ENCODE measurements around the gene TUSC1. TPM values are rescaled to one million over a fixed set of nuclear protein-coding genes. Genes with fewer than 3 reads are reported as not detected.
"Not testable (repeated sequence)": the region's sequence is repeated elsewhere in the genome, so short reads cannot be mapped to it uniquely, and the experiment has no call there.

The TUSC1 gene
- under 1 TPM; 0.59 to 0.79 TPM for total RNA-seq

DNA sequence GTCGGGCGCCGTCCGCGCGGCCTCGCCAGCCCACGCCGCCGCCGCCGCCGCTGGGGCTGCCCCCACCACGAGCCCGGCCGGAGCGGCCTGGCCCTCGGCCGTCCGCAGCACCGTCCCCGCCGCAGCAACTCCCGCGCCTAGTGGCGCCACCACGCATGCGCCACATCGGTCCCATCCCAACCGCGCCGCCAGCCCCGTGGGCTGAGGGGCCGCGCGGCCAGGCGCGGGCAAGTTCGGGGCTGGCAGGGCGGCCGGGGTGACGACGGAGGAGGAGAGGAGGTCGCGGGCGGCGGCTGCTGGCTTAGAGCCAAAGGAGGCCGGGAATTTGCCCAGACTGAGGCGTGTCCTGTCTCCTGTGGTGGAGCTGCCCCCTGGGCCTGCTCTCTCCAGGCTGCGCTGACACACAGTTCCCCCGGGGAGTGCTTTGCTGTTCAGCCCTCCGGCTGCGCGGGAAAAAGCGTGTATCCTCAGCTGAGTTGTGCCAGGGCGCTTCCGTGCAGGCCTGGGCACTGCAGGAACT lies at the start of gene TUSC1:
Gene TUSC1 (minus strand): TSS at position 298 of the 520 bp plus-strand sequence. CDS start 132 bp downstream, at position 166.
- Mint-ChIP-seq H3K9me3 (ENCODE audit: low read depth) (peaks cover 3% of the 10 kb centered on the region), H3K27me3 (peaks cover 20% of the 10 kb centered on the region), H3K4me3 (peak within 1 kb of the TSS; percentile 49), H3K36me3 (ENCODE audit: low read depth) (no peaks in the 10 kb centered on the region), H3K27ac (no peak within 1 kb of the TSS), H3K4me1 (no peaks in the 10 kb centered on the region)
- peak; percentile 44 for DNase-seq
- ChIA-PET POLR2A (no interaction called here), CTCF (no interaction called here)
- intact Hi-C loops (cut with DNase I, micrococcal nuclease): no loop called here
- ATAC-seq: peak; percentile 67

- ChIA-PET POLR2A (no interaction called here), CTCF (interaction anchor here (0.7 kb wide), 1 partner anchor 601 kb away, joined by 3 read pairs; no protein-coding TSS in a partner anchor)
- Mint-ChIP-seq H3K27me3 (no peaks in the 10 kb centered on the region), H3K4me3 (no peak overlapping the region), H3K4me1 (no peaks in the 10 kb centered on the region), H3K27ac (no peak overlapping the region), H3K9me3 (ENCODE audit: low read depth) (peaks cover 9% of the 10 kb centered on the region), H3K36me3 (ENCODE audit: low read depth) (no peaks in the 10 kb centered on the region)
- intact Hi-C loops (cut with DNase I, micrococcal nuclease): no loop called here
- ATAC-seq (no peak), DNase-seq (no peak)
These were observed 48.7 kb upstream of the TUSC1 start for GRCh38 chr9:25726871-25727410.

GRCh38 chr9:25724424-25724823 lies 46.2 kb upstream of the TUSC1 start:
- CTCF ChIA-PET: interaction anchor here (1.2 kb wide), 1 partner anchor 9 kb away, joined by 3 read pairs; no protein-coding TSS in a partner anchor
- POLR2A ChIA-PET: no interaction called here
- ATAC-seq: no peak
- intact Hi-C loops (cut with DNase I, micrococcal nuclease): no loop called here
- H3K4me3 Mint-ChIP-seq: no peak overlapping the region
- DNase-seq: no peak
- H3K36me3 Mint-ChIP-seq (ENCODE audit: low read depth): no peaks in the 10 kb centered on the region
- peaks cover 5% of the 10 kb centered on the region for H3K9me3 Mint-ChIP-seq (ENCODE audit: low read depth)
- no peak overlapping the region for H3K27ac Mint-ChIP-seq
- no peaks in the 10 kb centered on the region for H3K27me3 Mint-ChIP-seq
- H3K4me1 Mint-ChIP-seq: no peaks in the 10 kb centered on the region

DNA sequence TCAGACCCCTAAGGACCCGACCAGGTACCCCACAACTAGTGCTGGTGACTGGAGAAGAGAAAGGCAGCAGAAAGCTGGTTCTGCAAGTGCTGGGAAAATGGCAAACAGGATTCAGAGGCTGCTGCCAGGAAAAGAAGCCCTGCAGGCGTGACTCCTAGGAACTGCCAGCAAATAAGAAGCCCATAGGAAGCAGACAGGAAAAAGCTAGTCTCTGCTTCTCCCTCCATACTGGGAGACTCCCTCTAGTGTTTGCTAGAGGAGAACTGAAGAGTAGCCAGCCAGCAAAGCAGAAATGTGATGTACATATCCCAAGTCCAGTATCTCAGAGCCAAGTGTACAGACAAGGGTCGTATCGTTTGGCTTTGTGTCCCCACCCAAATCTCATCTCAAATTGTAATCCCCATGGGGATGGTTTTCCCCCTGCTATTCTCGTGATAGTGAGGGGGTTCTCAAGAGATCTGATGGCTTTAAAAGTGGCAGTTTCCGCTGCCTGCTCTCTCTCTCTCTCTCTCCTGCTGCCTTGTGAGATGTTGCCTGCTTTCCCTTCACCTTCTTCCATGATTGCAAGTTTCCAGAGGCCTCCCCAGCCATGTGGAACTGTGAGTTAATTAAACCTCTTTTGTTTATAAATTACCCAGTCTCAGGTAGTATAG lies 38.1 kb upstream of the TUSC1 start:
- DNase-seq: no peak
- CTCF ChIA-PET: interaction anchor here (0.7 to 1.0 kb wide), 2 partner anchors 8 to 20 kb away, joined by 3 read pairs; no protein-coding TSS in a partner anchor
- no peak overlapping the region for H3K4me3 Mint-ChIP-seq
- no peaks in the 10 kb centered on the region for H3K27me3 Mint-ChIP-seq
- H3K4me1 Mint-ChIP-seq: no peaks in the 10 kb centered on the region
- ATAC-seq: no peak
- intact Hi-C loops (cut with DNase I, micrococcal nuclease): no loop called here
- H3K36me3 Mint-ChIP-seq (ENCODE audit: low read depth): no peaks in the 10 kb centered on the region
- peaks cover 6% of the 10 kb centered on the region for H3K9me3 Mint-ChIP-seq (ENCODE audit: low read depth)
- POLR2A ChIA-PET: no interaction called here
- H3K27ac Mint-ChIP-seq: no peak overlapping the region

DNA sequence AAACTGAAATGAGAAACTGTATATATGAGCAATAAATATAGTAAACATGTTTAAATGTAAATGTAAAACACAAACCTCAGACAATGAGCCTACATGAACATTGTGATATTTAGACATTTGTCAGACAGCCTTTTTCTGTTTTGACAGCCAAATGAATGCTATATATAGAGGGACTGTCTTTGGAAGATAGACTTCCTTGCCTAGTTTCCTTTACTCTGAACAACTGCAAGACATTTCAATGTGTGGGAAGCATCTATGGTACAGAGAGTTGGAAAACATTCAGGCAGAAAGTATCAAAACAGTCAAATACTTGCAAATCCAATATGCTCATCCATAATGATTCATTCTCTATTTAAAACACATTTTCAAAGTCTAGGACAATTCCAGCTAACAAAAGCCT lies 31.7 kb upstream of the TUSC1 start:
- no peak for ATAC-seq
- H3K4me1 Mint-ChIP-seq: no peaks in the 10 kb centered on the region
- H3K4me3 Mint-ChIP-seq: no peak overlapping the region
- POLR2A ChIA-PET: no interaction called here
- DNase-seq: no peak
- intact Hi-C loops (cut with DNase I, micrococcal nuclease): no loop called here
- no peaks in the 10 kb centered on the region for H3K9me3 Mint-ChIP-seq (ENCODE audit: low read depth)
- CTCF ChIA-PET: no interaction called here
- no peaks in the 10 kb centered on the region for H3K27me3 Mint-ChIP-seq
- H3K36me3 Mint-ChIP-seq (ENCODE audit: low read depth): no peaks in the 10 kb centered on the region
- no peak overlapping the region for H3K27ac Mint-ChIP-seq

DNA sequence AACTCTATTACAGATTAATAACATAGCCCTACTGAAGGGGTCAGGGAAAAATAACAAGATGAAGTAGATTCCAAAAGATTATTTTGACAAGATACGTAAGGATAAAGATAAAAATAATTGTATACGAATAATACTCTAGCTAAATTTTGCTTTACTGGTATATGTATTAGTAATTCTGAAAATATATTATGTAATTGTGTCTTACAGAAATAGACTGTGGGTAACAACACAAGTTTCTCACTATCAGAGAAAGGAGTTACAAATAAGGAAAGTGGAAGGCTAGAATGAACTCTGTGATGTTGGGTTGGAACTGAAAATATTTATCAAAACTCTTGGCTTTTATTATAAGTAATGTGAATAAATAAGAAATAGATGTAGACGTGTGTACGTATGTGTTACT lies 26.6 kb upstream of the TUSC1 start:
- Mint-ChIP-seq H3K27me3 (no peaks in the 10 kb centered on the region), H3K9me3 (ENCODE audit: low read depth) (no peaks in the 10 kb centered on the region), H3K27ac (no peak overlapping the region), H3K4me1 (no peaks in the 10 kb centered on the region), H3K36me3 (ENCODE audit: low read depth) (no peaks in the 10 kb centered on the region), H3K4me3 (no peak overlapping the region)
- intact Hi-C loops (cut with DNase I, micrococcal nuclease): no loop called here
- no peak for DNase-seq
- POLR2A ChIA-PET: no interaction called here
- ATAC-seq: no peak
- CTCF ChIA-PET: no interaction called here

- H3K27me3 Mint-ChIP-seq: no peaks in the 10 kb centered on the region
- ChIA-PET CTCF (no interaction called here), POLR2A (no interaction called here)
- ATAC-seq (no peak), DNase-seq (no peak)
- intact Hi-C loops (cut with DNase I, micrococcal nuclease): no loop called here
- no peaks in the 10 kb centered on the region for H3K4me1 Mint-ChIP-seq
- H3K9me3 Mint-ChIP-seq (ENCODE audit: low read depth): no peaks in the 10 kb centered on the region
- H3K36me3 Mint-ChIP-seq (ENCODE audit: low read depth): no peaks in the 10 kb centered on the region
- H3K27ac Mint-ChIP-seq: no peak overlapping the region
- H3K4me3 Mint-ChIP-seq: no peak overlapping the region
These were observed 25.6 kb upstream of the TUSC1 start for GRCh38 chr9:25703701-25704357.

DNA sequence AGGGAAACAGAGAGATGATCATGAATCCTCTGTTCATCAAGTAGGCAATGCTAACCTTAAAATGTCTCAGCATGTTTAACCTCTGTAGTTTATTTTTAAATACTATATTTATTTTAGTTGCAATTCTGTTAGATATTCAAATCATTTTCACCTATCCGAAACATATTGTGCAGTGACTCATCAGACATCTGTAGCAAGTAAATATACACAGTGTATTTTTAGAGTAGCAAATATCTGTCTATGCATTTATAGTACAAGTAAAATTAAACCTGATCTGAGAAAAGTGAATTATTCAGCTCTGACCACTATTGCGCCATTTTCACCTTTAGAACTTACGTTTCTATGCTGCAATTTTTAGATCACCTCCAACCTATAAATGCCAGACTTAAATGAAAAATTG lies 24.3 kb upstream of the TUSC1 start:
- intact Hi-C loops (cut with DNase I, micrococcal nuclease): no loop called here
- H3K4me3 Mint-ChIP-seq: no peak overlapping the region
- ChIA-PET CTCF (no interaction called here), POLR2A (no interaction called here)
- no peak for DNase-seq
- H3K9me3 Mint-ChIP-seq (ENCODE audit: low read depth): no peaks in the 10 kb centered on the region
- no peak for ATAC-seq
- no peaks in the 10 kb centered on the region for H3K27me3 Mint-ChIP-seq
- no peaks in the 10 kb centered on the region for H3K4me1 Mint-ChIP-seq
- H3K36me3 Mint-ChIP-seq (ENCODE audit: low read depth): no peaks in the 10 kb centered on the region
- no peak overlapping the region for H3K27ac Mint-ChIP-seq

DNA sequence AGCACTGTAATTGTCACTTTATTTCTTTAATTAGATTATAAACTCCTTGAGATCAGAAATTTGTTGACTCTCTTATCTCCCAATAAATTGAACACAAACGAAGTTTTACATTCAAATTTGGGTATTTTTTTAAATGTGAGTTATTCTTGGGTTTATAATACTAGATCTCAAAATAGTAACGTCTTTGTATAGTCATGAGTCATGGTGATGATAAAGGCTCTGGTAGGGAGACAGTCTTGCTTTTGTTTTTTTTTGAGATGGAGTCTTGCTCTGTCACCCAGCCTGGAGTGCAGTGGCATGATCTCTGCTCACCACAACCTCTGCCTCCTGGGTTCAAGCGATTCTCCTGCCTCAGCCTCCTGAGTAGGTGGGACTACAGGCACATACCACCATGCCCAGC lies 22.7 kb upstream of the TUSC1 start:
- ATAC-seq; H3K9me3 Mint-ChIP-seq (ENCODE audit: low read depth); H3K27ac Mint-ChIP-seq; intact Hi-C loops (cut with DNase I, micrococcal nuclease); H3K4me1 Mint-ChIP-seq; DNase-seq; H3K27me3 Mint-ChIP-seq; H3K4me3 Mint-ChIP-seq; POLR2A ChIA-PET; H3K36me3 Mint-ChIP-seq (ENCODE audit: low read depth); CTCF ChIA-PET: not testable (repeated sequence)

DNA sequence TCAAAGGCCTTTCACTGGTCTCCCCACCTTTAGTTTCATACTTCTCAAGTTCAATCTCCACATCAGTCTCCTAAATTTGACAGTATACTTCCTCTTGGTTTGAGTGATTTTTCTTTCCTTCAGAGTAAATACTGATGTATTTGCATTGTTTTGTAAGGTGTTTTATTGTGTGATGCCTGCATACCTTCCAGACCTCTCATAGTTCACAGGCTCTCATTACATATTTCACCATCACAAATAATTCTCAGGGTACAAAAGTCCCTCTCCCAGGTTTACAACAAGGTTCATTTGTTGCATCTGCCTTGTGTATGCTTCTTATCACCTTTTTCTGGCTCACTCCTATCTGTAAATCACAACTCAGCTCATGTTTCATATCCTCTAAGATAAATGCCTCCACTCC lies 22.2 kb upstream of the TUSC1 start:
- H3K27me3 Mint-ChIP-seq: no peaks in the 10 kb centered on the region
- no peak for ATAC-seq
- no peaks in the 10 kb centered on the region for H3K4me1 Mint-ChIP-seq
- intact Hi-C loops (cut with DNase I, micrococcal nuclease): no loop called here
- H3K27ac Mint-ChIP-seq: no peak overlapping the region
- H3K36me3 Mint-ChIP-seq (ENCODE audit: low read depth): no peaks in the 10 kb centered on the region
- no peak for DNase-seq
- ChIA-PET CTCF (no interaction called here), POLR2A (no interaction called here)
- peaks cover 5% of the 10 kb centered on the region for H3K9me3 Mint-ChIP-seq (ENCODE audit: low read depth)
- no peak overlapping the region for H3K4me3 Mint-ChIP-seq

- POLR2A ChIA-PET: no interaction called here
- intact Hi-C loops (cut with DNase I, micrococcal nuclease): no loop called here
These were observed 13.5 kb upstream of the TUSC1 start for GRCh38 chr9:25691786-25692185.

GRCh38 chr9:25684321-25684720 lies 6.1 kb upstream of the TUSC1 start:
- DNase-seq (no peak), ATAC-seq (no peak)
- intact Hi-C loops (cut with DNase I, micrococcal nuclease): no loop called here
- no peaks in the 10 kb centered on the region for H3K4me1 Mint-ChIP-seq
- CTCF ChIA-PET: no interaction called here
- POLR2A ChIA-PET: no interaction called here
- peaks cover 3% of the 10 kb centered on the region for H3K9me3 Mint-ChIP-seq (ENCODE audit: low read depth)
- H3K4me3 Mint-ChIP-seq: no peak overlapping the region
- peaks cover 2% of the 10 kb centered on the region for H3K27me3 Mint-ChIP-seq
- no peaks in the 10 kb centered on the region for H3K36me3 Mint-ChIP-seq (ENCODE audit: low read depth)
- H3K27ac Mint-ChIP-seq: no peak overlapping the region

More at GRCh38 chr9:25691786-25692185, 13.5 kb upstream of the TUSC1 start:
- Mint-ChIP-seq H3K27ac (no peak overlapping the region), H3K27me3 (no peaks in the 10 kb centered on the region), H3K9me3 (ENCODE audit: low read depth) (peaks cover 5% of the 10 kb centered on the region), H3K36me3 (ENCODE audit: low read depth) (no peaks in the 10 kb centered on the region), H3K4me3 (no peak overlapping the region), H3K4me1 (no peaks in the 10 kb centered on the region)
- CTCF ChIA-PET: no interaction called here
- DNase-seq (no peak), ATAC-seq (no peak)

Data from activated CD4-positive, alpha-beta T cell treated with anti-CD3 and anti-CD28 coated beads for 36 hours (primary cell).